DOHH2 (cell line): ENCODE data around the gene RHBDF2.

Experiments
- H3F3A ChIP-seq: fragments of 200-600 bp; sonication (generic), shearing (Covaris generic); 2 replicates; pipeline ENCODE4 v1.6.0; 2016; ENCODE audit warnings: antibody characterized with exemption, mild to moderate bottlenecking; ENCODE audit not compliant: control insufficient read depth, insufficient read depth
- H3K27ac ChIP-seq: fragments of 200-600 bp; sonication (generic); 2 replicates; pipeline ENCODE4 v1.5.1; 2014; ENCODE audit warnings: low read depth, mild to moderate bottlenecking, low read length, moderate library complexity
- H3K27me3 ChIP-seq: fragments of 200-600 bp; sonication (generic); 2 replicates; pipeline ENCODE4 v1.6.1; 2014; ENCODE audit warnings: mild to moderate bottlenecking, low read length, mixed read lengths; ENCODE audit not compliant: control insufficient read depth
- H3K36me3 ChIP-seq: fragments of 200-600 bp; sonication (generic); 2 replicates; pipeline ENCODE4 v1.6.1; 2014; ENCODE audit warnings: mild to moderate bottlenecking, low read length, moderate library complexity, mixed read lengths; ENCODE audit not compliant: control insufficient read depth
- H3K4me1 ChIP-seq: fragments of 200-600 bp; sonication (generic); 2 replicates; pipeline ENCODE4 v1.6.1; 2014; ENCODE audit warnings: mild to moderate bottlenecking, low read length, mixed read lengths; ENCODE audit not compliant: control insufficient read depth
- H3K4me2 ChIP-seq: fragments of 200-600 bp; sonication (generic); 2 replicates; pipeline ENCODE4 v1.6.0; 2014; ENCODE audit warnings: mild to moderate bottlenecking, low read length, moderate library complexity
- H3K4me3 ChIP-seq: fragments of 200-600 bp; sonication (generic); 2 replicates; pipeline ENCODE4 v1.5.1; 2014; ENCODE audit warnings: mild to moderate bottlenecking, low read length, mixed read lengths
- H3K79me2 ChIP-seq: fragments of 200-600 bp; sonication (generic); 2 replicates; pipeline ENCODE4 v1.6.1; 2014; ENCODE audit warnings: mild to moderate bottlenecking, low read length, mixed read lengths; ENCODE audit not compliant: control insufficient read depth
- H3K9me2 ChIP-seq: fragments of 200-600 bp; sonication (generic); replicated peaks from 2 replicates; pipeline ENCODE4 v1.6.1; 2014; ENCODE audit warnings: mild to moderate bottlenecking, low read length, mixed read lengths; ENCODE audit not compliant: control insufficient read depth
- H3K9me3 ChIP-seq: fragments of 200-600 bp; sonication (generic); 2 replicates; pipeline ENCODE4 v1.6.1; 2014; ENCODE audit warnings: antibody characterized with exemption, low read length, mixed read lengths; ENCODE audit not compliant: control insufficient read depth, insufficient read depth
- H4K20me1 ChIP-seq: fragments of 200-600 bp; sonication (generic); 2 replicates; pipeline ENCODE4 v1.6.0; 2014; ENCODE audit warnings: low read depth, mild to moderate bottlenecking, antibody characterized with exemption, low read length, moderate library complexity; ENCODE audit not compliant: control insufficient read depth, insufficient read depth
- CTCF ChIP-seq: fragments of 200-600 bp; sonication (generic); IDR thresholded peaks from one replicate; pipeline ENCODE4 v1.5.1; 2014; ENCODE audit warnings: antibody characterized with exemption, mild to moderate bottlenecking, low read depth, low read length; ENCODE audit not compliant: poor library complexity, severe bottlenecking
- EZH2phosphoT487 ChIP-seq: fragments of 200-600 bp; sonication (generic); IDR thresholded peaks from 2 replicates; pipeline ENCODE4 v1.6.1; 2017; ENCODE audit warnings: borderline replicate concordance, mild to moderate bottlenecking, antibody characterized with exemption, low read length, moderate library complexity, mixed read lengths

Gene RHBDF2

DNA sequence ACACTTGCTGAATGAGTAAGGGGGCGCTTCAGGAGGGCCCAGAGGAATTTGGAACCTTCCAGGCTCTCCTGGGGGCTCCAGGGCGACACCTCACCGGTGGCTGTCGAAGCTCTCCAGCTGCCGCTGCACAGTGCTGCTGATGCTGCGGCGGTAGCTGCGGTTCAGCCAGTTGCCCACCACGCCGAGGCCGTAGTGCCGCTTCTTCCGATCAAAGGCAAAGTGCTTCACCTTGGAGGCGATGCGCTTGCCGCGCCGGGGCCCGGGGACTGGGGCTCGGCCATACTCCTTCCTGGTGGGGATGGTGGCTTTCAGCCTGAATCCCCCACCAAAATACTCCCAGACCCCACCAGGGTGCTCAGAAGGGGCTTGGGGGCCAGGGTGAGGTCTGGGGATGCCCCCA lies 24.5 kb downstream of the RHBDF2 start:
- Histone ChIP-seq H3K9me2 (no peaks in the 10 kb centered on the region), H3K27ac (no peak overlapping the region), H3K27me3 (no peaks in the 10 kb centered on the region), H3K9me3 (no peaks in the 10 kb centered on the region), H3F3A (peaks cover 7% of the 10 kb centered on the region), H3K36me3 (peaks cover 59% of the 10 kb centered on the region), H3K79me2 (no peaks in the 10 kb centered on the region; the same call in 1 of the 2 replicates), H3K4me1 (peaks cover 25% of the 10 kb centered on the region), H4K20me1 (no peaks in the 10 kb centered on the region), H3K4me2 (no peak overlapping the region), H3K4me3 (no peak overlapping the region)
- no peak for TF ChIP-seq CTCF
- TF ChIP-seq EZH2phosphoT487 = no peak

- Histone ChIP-seq H3K4me1 (peaks cover 12% of the 10 kb centered on the region), H3K36me3 (peaks cover 61% of the 10 kb centered on the region)
Measured at GRCh38 chr17:76475302-76475701, 25.9 kb downstream of the RHBDF2 start.

DNA sequence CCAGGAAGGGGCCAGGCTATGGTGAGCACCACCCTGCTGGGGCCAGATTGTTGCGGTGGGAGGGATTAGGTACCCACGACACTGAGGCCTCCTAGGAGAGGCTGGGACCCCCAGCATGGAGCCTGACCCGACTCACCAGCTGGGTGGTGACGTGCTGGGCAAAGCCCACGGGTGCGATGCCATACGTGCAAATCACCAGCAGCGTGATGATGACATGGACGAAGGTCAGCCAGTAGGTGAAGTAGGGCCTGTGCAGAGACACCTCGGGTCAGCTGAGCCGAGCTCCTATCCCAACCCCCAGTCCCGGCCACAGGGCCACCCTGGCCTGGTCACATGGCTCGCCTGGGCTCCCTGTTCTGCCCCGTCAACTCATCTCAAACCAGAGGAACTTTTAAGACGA lies 26.3 kb downstream of the RHBDF2 start:
- H4K20me1 ChIP-seq = no peaks in the 10 kb centered on the region
- H3K27me3 ChIP-seq = no peaks in the 10 kb centered on the region
- no peaks in the 10 kb centered on the region; the same call in 1 of the 2 replicates for H3K79me2 ChIP-seq
- no peaks in the 10 kb centered on the region for H3K9me2 ChIP-seq
- peaks cover 8% of the 10 kb centered on the region for H3K4me1 ChIP-seq
- no peaks in the 10 kb centered on the region for H3K9me3 ChIP-seq
- peaks cover 61% of the 10 kb centered on the region for H3K36me3 ChIP-seq
- H3K27ac ChIP-seq = no peak overlapping the region
- no peaks in the 10 kb centered on the region for H3F3A ChIP-seq
- TF ChIP-seq CTCF (no peak), EZH2phosphoT487 (no peak)
- H3K4me2 ChIP-seq = no peak overlapping the region
- no peak overlapping the region for H3K4me3 ChIP-seq

More at GRCh38 chr17:76475302-76475701, 25.9 kb downstream of the RHBDF2 start:
- Histone ChIP-seq H3K27ac (no peak overlapping the region), H3K9me3 (no peaks in the 10 kb centered on the region), H3K4me3 (no peak overlapping the region), H3K4me2 (no peak overlapping the region), H4K20me1 (no peaks in the 10 kb centered on the region), H3K27me3 (no peaks in the 10 kb centered on the region), H3K9me2 (no peaks in the 10 kb centered on the region), H3F3A (no peaks in the 10 kb centered on the region), H3K79me2 (no peaks in the 10 kb centered on the region; the same call in 1 of the 2 replicates)
- TF ChIP-seq CTCF (no peak), EZH2phosphoT487 (no peak)

- no peak for TF ChIP-seq EZH2phosphoT487
- no peak for TF ChIP-seq CTCF
- Histone ChIP-seq H3K27ac (no peak overlapping the region), H3K79me2 (no peaks in the 10 kb centered on the region; the same call in 1 of the 2 replicates), H3K27me3 (no peaks in the 10 kb centered on the region), H3K4me2 (no peak overlapping the region), H3K4me1 (peaks cover 3% of the 10 kb centered on the region), H3F3A (no peaks in the 10 kb centered on the region), H3K9me2 (no peaks in the 10 kb centered on the region), H3K4me3 (no peak overlapping the region), H4K20me1 (no peaks in the 10 kb centered on the region), H3K36me3 (peaks cover 57% of the 10 kb centered on the region), H3K9me3 (no peaks in the 10 kb centered on the region)
Measured at GRCh38 chr17:76474238-76474637, 27.0 kb downstream of the RHBDF2 start.
